Measurements from ENCODE around the gene MCTS1. TPM values are rescaled to one million over a fixed set of nuclear protein-coding genes. Genes with fewer than 3 reads are reported as not detected.
"Not testable (repeated sequence)": the region's sequence is repeated elsewhere in the genome, so short reads cannot be mapped to it uniquely, and the experiment has no call there.

The MCTS1 gene
- total RNA-seq, 1 experiment from 2014 or later, result 228 TPM

DNA sequence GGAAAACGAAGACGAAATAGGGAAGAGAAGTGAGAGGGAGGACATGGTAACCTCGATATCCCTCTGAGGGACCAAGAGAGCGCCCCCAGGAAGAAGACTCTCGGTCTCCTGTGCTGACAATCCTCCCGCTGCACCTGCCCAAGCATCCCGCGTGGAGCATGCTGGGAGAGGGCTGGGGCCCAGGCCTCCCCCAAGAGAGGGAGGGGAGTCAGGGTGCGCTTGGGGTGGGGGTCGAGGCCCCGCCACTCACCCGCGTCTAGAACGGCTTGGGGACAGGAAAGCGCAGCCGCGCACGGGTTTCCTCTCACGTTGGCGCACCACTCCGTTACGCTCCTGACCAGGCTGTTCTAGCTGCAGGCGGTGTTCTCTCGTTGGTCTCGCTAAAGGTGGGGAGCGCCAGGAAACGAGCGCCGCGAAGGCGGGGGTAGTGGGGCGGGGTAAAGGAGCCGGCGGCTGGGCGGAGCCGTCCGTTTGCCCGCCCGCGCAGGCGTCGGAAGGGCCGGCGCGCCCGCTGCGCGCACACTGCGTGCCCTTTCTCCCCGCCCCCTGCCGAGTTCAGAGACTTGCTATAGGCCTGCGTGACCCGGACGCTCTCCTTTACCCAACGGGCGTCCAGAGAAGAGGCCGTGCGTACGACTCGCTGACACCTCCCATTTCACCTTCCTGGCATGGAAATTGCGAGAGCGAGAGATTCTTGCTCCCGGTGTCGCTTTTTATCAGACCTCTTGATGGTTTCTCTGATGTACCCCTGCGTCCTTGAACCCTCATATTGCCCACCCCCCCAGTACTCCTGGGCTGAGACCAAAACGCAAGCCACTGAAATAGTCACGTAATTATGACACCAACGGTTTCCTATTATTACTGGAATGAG lies 26.0 kb downstream of the MCTS1 start, which contains the start of gene C1GALT1C1:
Gene C1GALT1C1 (minus strand): TSS at position 388 of the 871 bp plus-strand sequence. CDS start 2,888 bp downstream, outside the sequence.
- DNase-seq (ENCODE audit: low read depth), result peak; percentile 98

DNA sequence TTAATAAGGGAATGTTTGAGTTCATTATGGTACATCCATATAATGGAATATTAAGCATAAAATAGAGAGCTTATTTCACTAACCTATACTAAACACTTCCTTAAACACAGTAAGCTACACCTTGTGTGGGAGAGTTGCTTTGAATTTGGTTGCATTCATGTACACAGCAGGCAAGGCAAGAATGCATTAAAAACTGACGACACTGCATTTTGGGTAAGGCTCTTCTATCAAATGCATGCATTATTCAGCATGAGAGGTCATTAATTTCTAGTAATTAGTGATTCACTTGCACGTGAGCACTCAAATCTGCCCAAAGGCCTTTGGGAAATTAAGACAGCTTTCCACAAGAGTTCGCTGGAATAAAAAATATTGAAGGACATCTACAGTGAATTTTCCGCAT lies 34.7 kb downstream of the MCTS1 start:
- no peak for DNase-seq (ENCODE audit: low read depth)

DNA sequence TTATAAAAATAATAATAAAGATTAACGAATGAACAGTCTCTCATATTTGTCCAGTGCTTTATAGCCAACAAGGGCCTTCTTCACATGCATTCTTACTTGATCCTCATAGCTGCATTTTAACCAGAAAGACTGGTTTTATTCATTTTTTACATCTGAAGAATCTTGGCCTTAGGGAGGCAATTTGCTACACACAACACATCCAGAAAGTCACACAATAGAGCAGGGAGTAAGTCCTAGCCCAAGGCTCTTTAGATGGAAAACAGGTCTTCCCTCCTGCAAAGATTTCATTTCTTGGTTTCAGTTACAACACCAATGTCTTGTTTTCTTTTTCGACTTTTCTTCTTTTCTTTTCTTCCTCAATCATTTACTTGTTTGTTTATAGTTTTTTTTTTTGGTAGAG lies 39.0 kb downstream of the MCTS1 start:
- no peak for DNase-seq (ENCODE audit: low read depth)

DNA sequence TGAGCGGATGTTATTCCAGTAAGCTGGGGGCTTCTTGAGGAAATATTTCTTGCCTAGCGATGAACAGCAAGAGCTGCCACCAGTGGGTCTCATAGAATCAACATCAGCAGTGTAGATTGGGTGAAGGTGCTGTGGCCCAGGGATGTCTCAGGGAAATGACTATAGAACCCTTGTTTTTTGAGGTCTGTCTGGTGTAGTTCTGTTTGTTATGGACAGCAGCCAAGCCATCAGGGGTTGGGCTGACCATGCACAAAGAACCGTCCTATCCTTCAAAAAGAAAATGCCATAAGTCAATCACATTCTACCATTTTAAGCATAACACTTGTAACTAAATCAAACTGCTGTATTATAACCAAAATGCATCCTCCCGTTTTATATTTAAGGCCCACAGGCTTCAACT lies 43.2 kb downstream of the MCTS1 start:
- peak; percentile 53 for DNase-seq (ENCODE audit: low read depth)

DNA sequence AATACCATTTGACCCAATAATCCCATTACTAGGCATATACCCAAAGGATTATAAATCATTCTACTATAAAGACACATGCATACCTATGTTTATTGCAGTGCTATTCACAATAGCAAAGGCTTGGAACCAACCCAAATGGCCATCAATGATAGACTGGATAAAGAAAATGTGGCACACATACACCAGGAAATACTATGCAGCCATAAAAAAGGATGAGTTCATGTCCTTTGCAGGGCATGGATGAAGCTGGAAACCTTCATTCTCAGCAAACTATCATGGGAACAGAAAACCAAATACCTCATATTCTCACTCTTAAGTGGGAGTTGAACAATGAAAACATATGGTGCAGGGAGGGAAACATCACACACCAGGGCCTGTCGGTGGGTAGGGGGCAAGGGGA lies 48.4 kb downstream of the MCTS1 start:
- not testable (repeated sequence) for DNase-seq (ENCODE audit: low read depth)

DNA sequence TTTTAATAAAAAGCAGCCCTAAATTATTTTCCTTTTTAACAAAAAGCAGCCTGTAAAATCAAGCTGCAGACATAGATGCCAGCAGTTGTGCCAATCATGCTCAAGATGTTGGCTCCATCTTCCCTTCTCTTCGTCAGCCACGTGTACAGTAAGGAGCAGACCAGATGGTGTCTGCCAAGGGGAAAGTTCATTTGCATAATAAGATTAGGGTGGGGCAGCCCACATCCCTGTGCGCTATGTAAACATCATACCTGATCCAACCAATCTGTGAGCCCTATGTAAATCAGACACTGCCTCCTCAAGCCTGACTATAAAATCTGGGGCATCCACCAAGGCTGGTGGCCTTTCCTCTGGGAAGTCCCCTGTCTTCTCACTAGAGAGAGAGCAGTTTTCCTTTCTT lies 49.1 kb downstream of the MCTS1 start:
- DNase-seq (ENCODE audit: low read depth), result no peak

DNA sequence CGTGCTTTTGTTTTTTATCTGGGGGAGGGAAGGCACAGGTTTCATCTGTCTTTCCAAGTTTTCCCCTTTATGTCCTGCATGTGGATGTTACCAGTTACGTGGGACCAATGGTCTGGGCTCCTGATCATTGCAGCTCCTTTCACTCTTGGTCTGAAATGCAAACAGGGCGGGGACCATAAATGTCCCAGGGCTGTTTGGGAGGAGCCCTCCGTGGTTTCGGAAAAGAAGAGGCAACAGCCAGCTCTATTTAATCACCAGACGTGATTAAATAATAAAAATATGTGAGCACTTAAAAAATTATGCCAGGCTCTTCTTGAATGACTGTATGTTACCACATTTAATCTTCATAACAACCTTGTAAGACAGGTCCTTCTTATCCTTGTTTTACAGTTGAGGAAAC lies 56.7 kb downstream of the MCTS1 start:
- no peak for DNase-seq (ENCODE audit: low read depth)

Other genes with a start within 250 kb of the MCTS1 start
- gene ATP1B4, start 242.0 kb upstream of the MCTS1 start, total RNA-seq (2014; rRNA removed; shearing (Covaris generic)), result not detected in 2 replicates
- gene LAMP2, start 134.8 kb upstream of the MCTS1 start, total RNA-seq (2014; rRNA removed; shearing (Covaris generic)), result 316 and 327 TPM in 2 replicates
- 117 and 155 TPM in 2 replicates for gene CUL4B, start 43.1 kb upstream of the MCTS1 start, total RNA-seq (2014; rRNA removed; shearing (Covaris generic))
- 138 and 179 TPM in 2 replicates for gene C1GALT1C1, start 26.0 kb downstream of the MCTS1 start, total RNA-seq (2014; rRNA removed; shearing (Covaris generic))